Uterus (tissue), 4 donors: ENCODE data around the gene SIPA1L3. TPM values are rescaled to one million over a fixed set of nuclear protein-coding genes. Genes with fewer than 3 reads are reported as not detected.

ENCODE experiments used
- DNase-seq, 2 donors: peaks; one replicate each; pipeline ENCODE4 v3.0.0-alpha.2; 2019 to 2020
- H3K27ac ChIP-seq, 2 donors: fragments of 200-600 bp; sonication (generic); 1 replicate in 1 of 2; 2 replicates in 1 of 2; pipeline ENCODE4 v1.5.1; 2016 to 2018
- H3K27me3 ChIP-seq, 2 donors: fragments of 200-600 bp; sonication (generic); one replicate each; pipeline ENCODE4 v1.5.1; 2018 to 2019; ENCODE audit warnings: control low read depth in 1 of 2
- H3K36me3 ChIP-seq, 2 donors: fragments of 200-600 bp; sonication (generic); one replicate each; pipeline ENCODE4 v1.5.1; 2019; ENCODE audit warnings: control low read depth in 1 of 2
- H3K4me1 ChIP-seq, 2 donors: fragments of 200-600 bp; sonication (generic); one replicate each; pipeline ENCODE4 v1.5.1; 2018 to 2019; ENCODE audit warnings: control low read depth in 1 of 2
- H3K4me3 ChIP-seq, 2 donors: fragments of 200-600 bp; sonication (generic); 1 replicate in 1 of 2; 2 replicates in 1 of 2; pipeline ENCODE4 v1.5.1; 2018 to 2019; ENCODE audit warnings: mild to moderate bottlenecking in 1 of 2
- H3K9me3 ChIP-seq, 2 donors: fragments of 200-600 bp; sonication (generic); one replicate each; pipeline ENCODE4 v1.5.1; 2019; ENCODE audit warnings: control low read depth in 1 of 2
- CTCF ChIP-seq, 4 experiments: fragments of 200-600 bp in 2 of 4; fragments of 450-650 bp in 2 of 4; sonication (generic) in 2 of 4; IDR thresholded peaks; one replicate each; pipeline ENCODE4 v1.5.1; 2016 to 2019; ENCODE audit warnings: antibody characterized with exemption in 4 of 4, mild to moderate bottlenecking in 2 of 4, moderate library complexity in 1 of 4
- POLR2A ChIP-seq, 2 donors: fragments of 450-650 bp; IDR thresholded peaks; one replicate each; pipeline ENCODE4 v1.6.1; 2016; ENCODE audit warnings: antibody characterized with exemption in 2 of 2, mild to moderate bottlenecking in 1 of 2, moderate library complexity in 1 of 2
- intact Hi-C: fragments of 100-400 bp; cut with DNase I; formaldehyde crosslinking; loops from one replicate; pipeline ENCODE4 v1.15.1; 2023; ENCODE audit warnings: low total_unique reads
- total RNA-seq, 4 donors: library from RNA; depleted of rRNA in 3 of 4; stranded (reverse); fragments of >200 nt in 3 of 4; gene quantifications; one replicate each; pipeline versions ENCODE4 v1.1.0 to v1.2.4, GENCODE V29; 2014 to 2023
- donor health status: DM: yes; HTN: yes; CAD: no.

Gene SIPA1L3
- total RNA-seq, 4 donors from 2014 or later: 11.5 to 41.8 (median 21.5) TPM

GRCh38 chr19:38019396-38019724 is 112.4 kb downstream of the SIPA1L3 start:
- H3K9me3 ChIP-seq: no peaks in the 10 kb centered on the region
- H3K4me1 ChIP-seq: no peaks in the 10 kb centered on the region
- H3K27ac ChIP-seq: no peak overlapping the region
- no peak for DNase-seq
- H3K36me3 ChIP-seq: no peaks in the 10 kb centered on the region
- intact Hi-C loops: no loop called here
- TF ChIP-seq POLR2A (IDR thresholded peaks at IDR 0.05) (no peak), CTCF (IDR thresholded peaks at IDR 0.05) (no peak)
- H3K4me3 ChIP-seq: no peak overlapping the region
- no peaks in the 10 kb centered on the region for H3K27me3 ChIP-seq

GRCh38 chr19:38020311-38020710 is 113.3 kb downstream of the SIPA1L3 start:
- Histone ChIP-seq H3K4me3 (no peak overlapping the region), H3K27me3 (no peaks in the 10 kb centered on the region), H3K36me3 (no peaks in the 10 kb centered on the region), H3K9me3 (no peaks in the 10 kb centered on the region), H3K27ac (no peak overlapping the region), H3K4me1 (no peaks in the 10 kb centered on the region)
- DNase-seq: no peak
- TF ChIP-seq CTCF (IDR thresholded peaks at IDR 0.05) (no peak), POLR2A (IDR thresholded peaks at IDR 0.05) (no peak)
- intact Hi-C loops: no loop called here

GRCh38 chr19:38021352-38021751 is 114.3 kb downstream of the SIPA1L3 start:
- no peak overlapping the region for H3K4me3 ChIP-seq
- no peak for TF ChIP-seq CTCF (IDR thresholded peaks at IDR 0.05)
- TF ChIP-seq POLR2A (IDR thresholded peaks at IDR 0.05): no peak
- no peak for DNase-seq
- H3K9me3 ChIP-seq: no peaks in the 10 kb centered on the region
- no peaks in the 10 kb centered on the region for H3K27me3 ChIP-seq
- no peak overlapping the region for H3K27ac ChIP-seq
- H3K36me3 ChIP-seq: no peaks in the 10 kb centered on the region
- intact Hi-C loops: no loop called here
- no peaks in the 10 kb centered on the region for H3K4me1 ChIP-seq

- DNase-seq: no peak
- Histone ChIP-seq H3K36me3 (no peaks in the 10 kb centered on the region), H3K4me1 (no peaks in the 10 kb centered on the region), H3K9me3 (no peaks in the 10 kb centered on the region), H3K27me3 (no peaks in the 10 kb centered on the region), H3K27ac (no peak overlapping the region), H3K4me3 (no peak overlapping the region)
- intact Hi-C loops: no loop called here
- TF ChIP-seq POLR2A (IDR thresholded peaks at IDR 0.05) (no peak), CTCF (IDR thresholded peaks at IDR 0.05) (no peak)
Observed at GRCh38 chr19:38022791-38023670, 116.0 kb downstream of the SIPA1L3 start.

GRCh38 chr19:38023671-38024541 is 116.9 kb downstream of the SIPA1L3 start:
- Histone ChIP-seq H3K4me3 (no peak overlapping the region), H3K27me3 (no peaks in the 10 kb centered on the region), H3K9me3 (no peaks in the 10 kb centered on the region), H3K4me1 (no peaks in the 10 kb centered on the region), H3K36me3 (no peaks in the 10 kb centered on the region), H3K27ac (no peak overlapping the region)
- TF ChIP-seq POLR2A (IDR thresholded peaks at IDR 0.05): no peak
- no peak for TF ChIP-seq CTCF (IDR thresholded peaks at IDR 0.05)
- DNase-seq: no peak
- intact Hi-C loops: no loop called here
